Keratinocyte (primary cell): ENCODE measurements around the gene NOVA2.

Experiments
- CTCF ChIP-seq, 3 experiments: IDR thresholded peaks in 1 of 3; conservative IDR thresholded peaks in 1 of 3; optimal IDR thresholded peaks in 1 of 3; 2 replicates in 2 of 3; 3 replicates in 1 of 3; pipeline versions ENCODE3 to v1.5.1; 2011; ENCODE audit warnings: low read length in 3 of 3, mild to moderate bottlenecking in 3 of 3, moderate library complexity in 2 of 3, control low read depth in 1 of 3, inconsistent platforms in 1 of 3; ENCODE audit not compliant: insufficient read depth in 2 of 3; ENCODE audit errors: extremely low read depth in 1 of 3
- EZH2 ChIP-seq: IDR thresholded peaks from one replicate; pipeline ENCODE4 v1.6.1; 2012; ENCODE audit warnings: inconsistent platforms, mild to moderate bottlenecking, low read length, moderate library complexity

DNA sequence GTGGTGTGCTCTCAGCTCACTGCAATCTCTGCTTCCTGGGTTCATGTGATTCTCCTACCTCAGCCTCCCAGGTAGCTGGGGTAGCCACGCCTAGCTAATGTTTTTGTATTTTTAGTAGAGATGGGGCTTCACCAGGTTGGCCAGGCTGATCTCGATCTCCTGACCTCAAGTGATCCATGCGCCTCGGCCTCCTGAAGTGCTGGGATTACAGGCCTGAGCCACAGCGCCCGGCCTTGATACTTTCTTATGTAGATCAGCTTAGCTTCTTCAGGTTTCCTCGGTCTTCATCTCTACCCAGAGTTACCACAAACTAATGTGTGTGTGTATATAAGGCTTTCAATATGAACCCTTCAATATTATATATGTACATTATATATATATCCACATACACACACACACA, 11.7 kb upstream of the NOVA2 start:
- TF ChIP-seq EZH2 (no peak), CTCF (optimal IDR thresholded peaks at IDR 0.05 in 1 of 3, IDR thresholded peaks at IDR 0.05 in 1 of 3, conservative IDR thresholded peaks at IDR 0.05 in 1 of 3; ENCODE audit: extremely low read depth in 1 of 3, insufficient read depth in 2 of 3, low read length in 3 of 3) (no peak)
